GM10248 (cell line): ENCODE results near the gene PTK7.
"Not testable (repeated sequence)": the region's sequence is repeated elsewhere in the genome, so short reads cannot be mapped to it uniquely, and the experiment has no call there.

Experiments used
- CTCF ChIA-PET: fragments of 300-600 bp; sonication (Branson Sonifier 250); formaldehyde crosslinking; extraction: SDS; loops from one replicate; lab custom pipeline; 2021; ENCODE audit warnings: antibody characterized with exemption; lab: Yijun Ruan, JAX
- POLR2A ChIA-PET: fragments of 350-650 bp; sonication (Branson Sonifier 250); formaldehyde crosslinking; extraction: SDS; loops from one replicate; lab custom pipeline; 2020; ENCODE audit warnings: antibody characterized with exemption; lab: Yijun Ruan, JAX
- DNase-seq: peaks from one replicate; pipeline ENCODE4 v3.0.0; 2012; ENCODE audit errors: extremely low spot score
- CTCF ChIP-seq: IDR thresholded peaks from 2 replicates; pipeline ENCODE4 v1.5.1; 2012; ENCODE audit warnings: mild to moderate bottlenecking, low read depth; ENCODE audit errors: extremely low read depth, missing control alignments, control extremely low read depth

Gene PTK7

GRCh38 chr6:43035495-43036194, 40.5 kb upstream of the PTK7 start:
- POLR2A ChIA-PET = interaction anchor here (0.5 to 0.6 kb wide), 2 partner anchors 38 to 240 kb away, joined by 3 to 4 read pairs; no protein-coding TSS in a partner anchor
- no peak for DNase-seq
- CTCF ChIA-PET = interaction anchor here (1.0 to 2.7 kb wide), 3 partner anchors 9 to 156 kb away, joined by 3 to 8 read pairs (median 4); partner anchors contain the start of gene RPL7L1
- no peak for TF ChIP-seq CTCF

DNA sequence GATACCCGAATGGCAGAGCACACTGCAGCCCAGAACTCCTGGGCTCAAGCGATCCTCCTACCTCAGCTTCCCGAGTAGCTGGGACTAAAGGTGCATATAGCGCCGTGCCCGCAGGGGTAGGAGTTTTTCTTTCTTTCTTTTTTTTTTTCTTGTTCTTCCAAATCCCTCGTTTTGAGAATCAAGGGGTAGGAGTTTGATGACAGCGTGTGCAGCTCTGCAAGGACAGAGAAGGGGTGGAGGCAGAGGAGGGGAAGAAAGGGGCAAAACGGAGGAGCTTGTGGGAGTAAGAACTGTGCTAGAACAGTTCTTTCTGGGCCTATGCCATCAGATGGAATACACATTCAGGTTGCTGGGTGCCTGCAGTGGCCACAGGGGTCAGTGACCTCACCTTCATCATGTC, 39.4 kb upstream of the PTK7 start:
- no peak for DNase-seq
- POLR2A ChIA-PET = no interaction called here

GRCh38 chr6:43037197-43037596, 38.9 kb upstream of the PTK7 start:
- CTCF ChIA-PET = interaction anchor here (2.7 kb wide), 1 partner anchor 106 kb away, joined by 8 read pairs; no protein-coding TSS in a partner anchor
- POLR2A ChIA-PET = interaction anchor here (0.6 kb wide), 1 partner anchor 14 kb away, joined by 4 read pairs; no protein-coding TSS in a partner anchor
- TF ChIP-seq CTCF = no peak
- no peak for DNase-seq

More for the DNA sequence above, 39.4 kb upstream of the PTK7 start:
- no peak for TF ChIP-seq CTCF
- CTCF ChIA-PET = interaction anchor here (2.7 kb wide), 1 partner anchor 107 kb away, joined by 8 read pairs; no protein-coding TSS in a partner anchor

- POLR2A ChIA-PET = interaction anchor here (0.6 kb wide), 1 partner anchor 14 kb away, joined by 4 read pairs; no protein-coding TSS in a partner anchor
- TF ChIP-seq CTCF = no peak
- DNase-seq = no peak
- CTCF ChIA-PET = no interaction called here
Measured at GRCh38 chr6:43037706-43038105, 38.4 kb upstream of the PTK7 start.

GRCh38 chr6:43038727-43039126, 37.4 kb upstream of the PTK7 start:
- TF ChIP-seq CTCF = no peak
- ChIA-PET CTCF (no interaction called here), POLR2A (interaction anchor here (1.6 kb wide), 1 partner anchor 10 kb away, joined by 3 read pairs; no protein-coding TSS in a partner anchor)
- DNase-seq = no peak

DNA sequence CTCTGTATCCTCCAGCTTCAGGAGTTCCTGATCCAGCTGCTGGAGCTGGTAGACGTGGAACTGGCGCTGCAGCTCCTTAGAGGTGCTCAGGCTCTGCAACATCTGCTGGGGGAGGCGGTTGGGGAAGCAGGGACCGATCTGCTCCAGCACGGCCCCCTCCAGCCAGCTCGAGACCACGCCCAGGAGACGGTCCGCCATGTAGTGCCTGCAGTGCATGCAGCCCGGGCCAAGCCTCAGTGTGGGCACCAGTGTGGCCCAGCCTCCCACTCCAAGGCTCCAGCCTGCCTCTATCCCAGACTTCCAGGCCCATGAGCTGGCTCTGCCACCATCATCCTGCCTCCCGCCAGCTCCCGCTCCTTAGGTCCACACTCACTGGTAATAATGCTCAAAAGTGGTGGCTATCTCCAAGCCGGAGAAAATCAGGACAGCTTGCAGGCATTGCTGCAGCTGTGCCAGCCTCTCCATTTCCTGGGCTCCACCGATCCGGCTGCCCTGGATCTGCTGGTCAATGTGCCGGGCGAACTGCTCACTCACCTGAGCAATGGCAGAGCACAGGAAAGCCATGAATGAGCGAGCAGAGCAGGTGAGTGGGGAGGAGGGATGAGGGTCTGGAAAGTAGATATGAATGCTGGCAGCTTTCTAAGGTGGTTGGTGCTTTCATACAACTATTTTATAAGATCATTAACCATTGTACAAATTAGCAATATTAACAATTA, 35.4 kb upstream of the PTK7 start:
- POLR2A ChIA-PET = no interaction called here
- TF ChIP-seq CTCF = no peak
- no peak for DNase-seq
- CTCF ChIA-PET = interaction anchor here (1.1 to 1.2 kb wide), 3 partner anchors 11 to 17 kb away, joined by 3 read pairs; no protein-coding TSS in a partner anchor

DNA sequence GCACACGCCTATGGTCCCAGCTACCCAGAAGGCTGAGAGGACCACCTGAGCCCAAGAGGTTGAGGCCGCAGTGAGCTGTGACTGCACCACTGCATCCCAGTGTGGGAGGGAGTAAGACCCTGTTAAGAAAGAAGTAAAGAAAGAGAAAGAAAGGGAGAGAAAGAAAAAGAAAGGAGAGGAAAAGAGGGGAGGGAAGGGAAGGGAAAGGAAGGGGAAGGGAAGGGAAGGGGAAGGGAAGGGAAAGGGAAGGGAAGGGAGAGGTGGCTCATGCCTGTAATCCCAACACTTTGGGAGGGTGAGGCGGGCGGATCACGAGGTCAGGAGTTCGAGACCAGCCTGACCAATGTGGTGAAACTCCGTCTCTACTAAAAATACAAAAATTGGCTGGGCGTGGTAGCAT, 34.6 kb upstream of the PTK7 start:
- POLR2A ChIA-PET, DNase-seq: not testable (repeated sequence)
- CTCF ChIA-PET = interaction anchor here (1.2 kb wide), 1 partner anchor 18 kb away, joined by 3 read pairs; no protein-coding TSS in a partner anchor
